Keratinocyte (primary cell): Measurements from ENCODE around the gene PGA4. TPM values are rescaled to one million over a fixed set of nuclear protein-coding genes. Genes with fewer than 3 reads are reported as not detected.
"Not testable (repeated sequence)": the region's sequence is repeated elsewhere in the genome, so short reads cannot be mapped to it uniquely, and the experiment has no call there.

ENCODE experiments used
- DNase-seq: peaks from one replicate; pipeline ENCODE4 v3.0.0-alpha.2; 2011; ENCODE audit warnings: low read depth, missing footprints, low spot score
- FAIRE-seq: peaks from 2 replicates; lab custom pipeline; 2011; peaks lifted over from hg19 to GRCh38; lab: Jason Lieb, UNC
- H2AFZ ChIP-seq: 2 replicates; pipeline ENCODE4 v1.6.0; 2012; ENCODE audit warnings: low read length, control low read depth, inconsistent platforms; ENCODE audit not compliant: control insufficient read depth
- H3K27ac ChIP-seq: 2 replicates; pipeline ENCODE4 v1.5.1; 2011; ENCODE audit warnings: low read length; ENCODE audit not compliant: control insufficient read depth, insufficient read depth
- H3K27me3 ChIP-seq: 3 replicates; pipeline ENCODE4 v1.6.0; 2011; ENCODE audit warnings: low read length; ENCODE audit not compliant: control insufficient read depth, insufficient read depth; ENCODE audit errors: extremely low read depth
- H3K36me3 ChIP-seq, 2 experiments: 2 replicates in 1 of 2; 3 replicates in 1 of 2; pipeline ENCODE4 v1.5.1; 2011; ENCODE audit warnings: low read length in 2 of 2, mild to moderate bottlenecking in 1 of 2; ENCODE audit not compliant: control insufficient read depth in 2 of 2, insufficient read depth in 2 of 2; ENCODE audit errors: extremely low read depth in 1 of 2
- H3K4me1 ChIP-seq: 3 replicates; pipeline ENCODE4 v1.5.1; 2011; ENCODE audit warnings: low read length; ENCODE audit not compliant: control insufficient read depth, insufficient read depth; ENCODE audit errors: extremely low read depth
- H3K4me2 ChIP-seq: 3 replicates; pipeline ENCODE4 v1.6.0; 2011; ENCODE audit warnings: low read depth, low read length; ENCODE audit not compliant: control insufficient read depth, insufficient read depth; ENCODE audit errors: extremely low read depth
- H3K4me3 ChIP-seq, 3 experiments: fragments of 200-600 bp in 1 of 3; sonication (generic) in 1 of 3; 2 replicates in 2 of 3; 3 replicates in 1 of 3; pipeline ENCODE4 v1.5.1; 2011 to 2016; ENCODE audit warnings: low read length in 3 of 3, mild to moderate bottlenecking in 3 of 3, control low read depth in 2 of 3, inconsistent platforms in 1 of 3, low read depth in 1 of 3, mixed read lengths in 1 of 3, mixed run types in 1 of 3, moderate library complexity in 1 of 3; ENCODE audit not compliant: control insufficient read depth in 2 of 3, insufficient read depth in 2 of 3; ENCODE audit errors: extremely low read depth in 1 of 3
- H3K79me2 ChIP-seq: 2 replicates; pipeline ENCODE4 v1.6.0; 2012; ENCODE audit warnings: low read length; ENCODE audit not compliant: control insufficient read depth, insufficient read depth
- H3K9ac ChIP-seq: 3 replicates; pipeline ENCODE4 v1.6.0; 2011; ENCODE audit warnings: low read length; ENCODE audit not compliant: control insufficient read depth, insufficient read depth; ENCODE audit errors: extremely low read depth
- H3K9me1 ChIP-seq: 3 replicates; pipeline ENCODE4 v1.6.0; 2011; ENCODE audit warnings: low read length; ENCODE audit not compliant: control insufficient read depth, insufficient read depth; ENCODE audit errors: extremely low read depth
- H3K9me3 ChIP-seq: 2 replicates; pipeline ENCODE4 v1.5.1; 2012; ENCODE audit warnings: low read depth, low read length; ENCODE audit not compliant: control insufficient read depth
- H4K20me1 ChIP-seq: 3 replicates; pipeline ENCODE4 v1.6.0; 2011; ENCODE audit warnings: low read length; ENCODE audit not compliant: control insufficient read depth, insufficient read depth; ENCODE audit errors: extremely low read depth
- dilution Hi-C: fragments of 300-500 bp; cut with MboI; formaldehyde crosslinking; loops from one replicate; pipeline ENCODE4 v1.7.0; 2020; ENCODE audit warnings: low sequenced_read_pairs; ENCODE audit not compliant: extremely low pct_ligation_motif_present
- polyA plus RNA-seq, 5 experiments: library from polyadenylated mRNA; depleted of rRNA in 3 of 5; stranded (reverse) in 3 of 5; stranded (forward) in 1 of 5; unstranded in 1 of 5; fragments of >200 nt; gene quantifications; 1 replicate in 1 of 5; 2 replicates in 3 of 5; 3 replicates in 1 of 5; pipeline versions ENCODE4 v1.2.1 to v1.2.3, GENCODE V29; 2011 to 2012; ENCODE audit warnings: missing spikeins in 2 of 5, low read depth in 1 of 5, low replicate concordance in 1 of 5

PGA4 gene
- polyA plus RNA-seq, 1 donor (not counting 4 experiments of a cell fraction or from before 2014, with no cell fraction given) = not detected

GRCh38 chr11:61207636-61208310, 14.4 kb upstream of the PGA4 start:
- H3K9me1 ChIP-seq, H3K4me1 ChIP-seq, H3K9ac ChIP-seq, H3K27me3 ChIP-seq, H3K36me3 ChIP-seq, FAIRE-seq, H2AFZ ChIP-seq, H3K79me2 ChIP-seq, H3K4me3 ChIP-seq, H3K9me3 ChIP-seq, H3K4me2 ChIP-seq, H3K27ac ChIP-seq, DNase-seq, dilution Hi-C loops, H4K20me1 ChIP-seq: not testable (repeated sequence)

DNA sequence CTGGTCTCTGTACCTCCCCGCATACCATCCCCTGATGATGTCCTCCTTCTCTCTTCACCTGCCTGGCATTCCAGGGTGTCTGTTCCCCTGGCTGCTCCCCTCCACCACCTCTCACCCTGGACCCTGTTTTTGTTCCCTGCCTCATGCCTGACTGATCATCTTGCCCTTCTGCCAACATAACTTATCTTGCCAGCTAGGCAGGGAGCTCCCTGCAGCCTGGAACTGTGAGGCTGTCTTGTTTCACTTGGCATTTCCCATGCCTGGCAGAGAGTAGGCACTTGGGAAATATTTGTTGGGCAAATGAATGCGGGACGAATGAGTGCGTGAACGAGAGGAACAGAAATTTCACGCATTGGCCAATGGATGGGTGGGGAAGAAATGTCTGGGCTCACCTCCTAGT, 11.5 kb upstream of the PGA4 start:
- H2AFZ ChIP-seq, DNase-seq, H3K4me1 ChIP-seq, H3K9me1 ChIP-seq, H3K9me3 ChIP-seq, H3K9ac ChIP-seq, H4K20me1 ChIP-seq, H3K79me2 ChIP-seq, H3K36me3 ChIP-seq, H3K4me2 ChIP-seq, H3K4me3 ChIP-seq, dilution Hi-C loops, H3K27ac ChIP-seq, FAIRE-seq, H3K27me3 ChIP-seq: not testable (repeated sequence)

DNA sequence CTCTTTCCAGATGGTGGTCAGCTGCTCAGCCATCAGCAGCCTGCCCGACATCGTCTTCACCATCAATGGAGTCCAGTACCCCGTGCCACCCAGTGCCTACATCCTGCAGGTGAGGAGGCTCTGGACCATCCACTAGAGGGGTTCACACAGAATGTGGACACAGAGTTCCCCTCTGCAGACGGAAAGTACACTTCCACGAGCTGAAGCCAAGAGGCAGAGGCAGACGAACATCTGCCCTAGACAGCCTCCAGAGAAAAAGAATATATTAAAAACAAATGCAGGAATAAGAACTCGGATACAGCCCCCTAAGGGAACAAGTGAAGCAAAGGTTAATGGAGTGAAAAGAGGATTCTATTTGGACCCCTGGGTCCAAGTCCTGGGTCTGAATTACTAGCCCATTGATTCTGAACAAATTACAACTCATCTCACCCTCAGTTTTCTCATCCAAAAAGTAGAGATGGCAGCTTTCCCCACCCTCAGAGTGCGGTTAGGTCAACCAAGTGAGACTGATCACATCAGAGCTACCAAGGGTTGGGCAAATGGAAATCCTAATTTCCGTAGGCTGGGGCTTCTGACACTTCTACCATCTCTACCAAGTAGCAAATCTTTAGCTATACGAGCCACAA, 10.7 kb upstream of the PGA4 start:
- H3K27me3 ChIP-seq, H3K36me3 ChIP-seq, H3K27ac ChIP-seq, H3K4me2 ChIP-seq, H3K9me1 ChIP-seq, dilution Hi-C loops, H3K4me1 ChIP-seq, H2AFZ ChIP-seq, H3K79me2 ChIP-seq, H4K20me1 ChIP-seq, FAIRE-seq, H3K4me3 ChIP-seq, H3K9me3 ChIP-seq, DNase-seq, H3K9ac ChIP-seq: not testable (repeated sequence)

- H3K4me1 ChIP-seq, H3K9me1 ChIP-seq, dilution Hi-C loops, H2AFZ ChIP-seq, H3K4me2 ChIP-seq, DNase-seq, H3K4me3 ChIP-seq, FAIRE-seq, H3K36me3 ChIP-seq, H3K9me3 ChIP-seq, H4K20me1 ChIP-seq, H3K27ac ChIP-seq, H3K27me3 ChIP-seq, H3K9ac ChIP-seq, H3K79me2 ChIP-seq: not testable (repeated sequence)
These were observed 9.9 kb upstream of the PGA4 start for GRCh38 chr11:61212202-61212601.

GRCh38 chr11:61213711-61214324, 8.3 kb upstream of the PGA4 start:
- H3K4me3 ChIP-seq, H3K79me2 ChIP-seq, H3K9me3 ChIP-seq, H3K4me2 ChIP-seq, H3K27me3 ChIP-seq, H3K27ac ChIP-seq, H4K20me1 ChIP-seq, FAIRE-seq, H3K9me1 ChIP-seq, H2AFZ ChIP-seq, DNase-seq, H3K9ac ChIP-seq, H3K36me3 ChIP-seq, H3K4me1 ChIP-seq, dilution Hi-C loops: not testable (repeated sequence)
